GM10266 (cell line): Measurements from ENCODE around the gene NIN.

Source experiments
- DNase-seq: peaks from one replicate; pipeline ENCODE4 v3.0.0; 2012; ENCODE audit errors: extremely low spot score
- TF ChIP-seq, protein P1 (sequence below): IDR thresholded peaks from 2 replicates; pipeline ENCODE4 v1.5.1; 2012; ENCODE audit warnings: mild to moderate bottlenecking, low read depth; ENCODE audit not compliant: control insufficient read depth, insufficient read depth; ENCODE audit errors: missing control alignments

Gene NIN

DNA sequence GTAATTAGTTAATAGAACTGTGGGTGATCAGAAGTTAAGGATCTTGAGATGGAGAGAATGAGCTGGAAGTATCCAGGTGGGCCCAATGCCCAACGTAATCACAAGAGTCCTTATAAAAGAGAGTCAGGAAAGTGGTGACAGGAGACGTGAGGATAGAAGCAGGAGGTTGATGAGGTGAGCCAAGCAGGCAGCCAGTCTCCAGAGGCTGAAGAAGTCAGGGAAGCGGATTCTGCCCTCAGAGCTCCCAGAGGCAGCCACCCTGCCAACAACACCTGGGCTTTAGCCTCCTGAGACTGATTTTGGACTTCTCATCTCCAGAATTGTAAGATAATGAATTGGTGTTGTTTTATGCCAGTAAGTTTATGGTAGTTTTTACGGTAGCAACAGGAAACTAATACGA, 152.8 kb downstream of the NIN start:
- TF ChIP-seq, protein P1, sequence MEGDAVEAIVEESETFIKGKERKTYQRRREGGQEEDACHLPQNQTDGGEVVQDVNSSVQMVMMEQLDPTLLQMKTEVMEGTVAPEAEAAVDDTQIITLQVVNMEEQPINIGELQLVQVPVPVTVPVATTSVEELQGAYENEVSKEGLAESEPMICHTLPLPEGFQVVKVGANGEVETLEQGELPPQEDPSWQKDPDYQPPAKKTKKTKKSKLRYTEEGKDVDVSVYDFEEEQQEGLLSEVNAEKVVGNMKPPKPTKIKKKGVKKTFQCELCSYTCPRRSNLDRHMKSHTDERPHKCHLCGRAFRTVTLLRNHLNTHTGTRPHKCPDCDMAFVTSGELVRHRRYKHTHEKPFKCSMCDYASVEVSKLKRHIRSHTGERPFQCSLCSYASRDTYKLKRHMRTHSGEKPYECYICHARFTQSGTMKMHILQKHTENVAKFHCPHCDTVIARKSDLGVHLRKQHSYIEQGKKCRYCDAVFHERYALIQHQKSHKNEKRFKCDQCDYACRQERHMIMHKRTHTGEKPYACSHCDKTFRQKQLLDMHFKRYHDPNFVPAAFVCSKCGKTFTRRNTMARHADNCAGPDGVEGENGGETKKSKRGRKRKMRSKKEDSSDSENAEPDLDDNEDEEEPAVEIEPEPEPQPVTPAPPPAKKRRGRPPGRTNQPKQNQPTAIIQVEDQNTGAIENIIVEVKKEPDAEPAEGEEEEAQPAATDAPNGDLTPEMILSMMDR, result no peak
- DNase-seq, result no peak

DNA sequence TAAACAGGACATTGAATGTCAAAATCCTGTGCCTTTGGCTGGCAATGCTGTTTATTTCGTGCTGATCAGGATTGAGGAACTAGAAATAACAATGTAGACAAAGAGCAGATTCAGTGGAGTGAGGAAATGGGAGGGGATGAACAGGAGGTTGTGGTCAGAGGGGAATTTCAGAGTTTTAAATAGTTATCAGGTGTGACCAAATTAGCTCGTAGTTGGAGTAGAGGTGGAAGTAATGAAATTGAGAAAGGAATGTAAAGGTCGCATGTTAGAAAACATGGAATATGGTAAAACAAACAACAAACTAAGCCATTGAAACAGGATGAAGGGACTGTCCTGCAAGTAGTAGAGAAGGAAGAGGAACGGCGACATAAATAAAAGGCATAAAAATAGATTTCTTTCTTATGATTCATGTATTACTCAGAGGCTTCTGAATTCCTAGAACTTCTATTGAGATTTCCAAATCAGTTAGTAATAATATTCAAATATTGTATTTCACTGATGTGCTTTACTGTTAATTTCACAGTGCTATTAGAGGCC, 153.4 kb downstream of the NIN start:
- peak; percentile 39 for DNase-seq
- TF ChIP-seq, protein P1, result no peak

DNA sequence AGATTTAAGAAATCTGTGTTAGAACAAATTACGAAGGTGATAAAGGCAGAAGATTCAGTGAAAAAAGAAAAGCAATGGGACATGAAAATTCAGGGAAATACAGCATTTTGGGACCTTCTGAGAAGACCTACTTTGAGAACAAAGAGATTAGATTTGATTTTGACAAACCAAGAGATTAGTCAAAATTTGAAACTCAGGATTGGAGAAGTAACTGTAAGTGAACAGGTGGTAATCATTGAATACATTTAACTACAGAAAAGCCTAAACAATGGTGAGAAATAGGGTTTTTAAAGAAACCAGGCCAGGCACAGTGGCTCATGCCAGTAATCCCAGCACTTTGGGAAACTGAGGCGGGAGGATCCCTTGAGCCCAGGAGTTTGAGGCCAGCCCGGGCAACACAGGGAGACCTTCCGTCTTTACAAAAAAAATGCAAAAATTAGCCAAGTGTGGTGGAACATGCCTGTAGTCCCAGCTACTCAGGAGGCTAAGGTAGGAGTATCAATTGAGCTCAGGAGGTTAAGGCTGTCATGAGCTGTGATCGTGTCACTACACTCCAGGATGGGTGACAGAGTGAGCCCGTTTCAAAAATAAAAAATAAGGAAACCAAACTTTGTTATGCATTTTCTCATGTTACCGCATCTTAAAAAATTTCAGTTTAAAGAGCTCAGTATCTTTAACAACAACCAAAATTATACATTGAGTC, 154.0 kb downstream of the NIN start:
- TF ChIP-seq, protein P1, result no peak
- no peak for DNase-seq

DNA sequence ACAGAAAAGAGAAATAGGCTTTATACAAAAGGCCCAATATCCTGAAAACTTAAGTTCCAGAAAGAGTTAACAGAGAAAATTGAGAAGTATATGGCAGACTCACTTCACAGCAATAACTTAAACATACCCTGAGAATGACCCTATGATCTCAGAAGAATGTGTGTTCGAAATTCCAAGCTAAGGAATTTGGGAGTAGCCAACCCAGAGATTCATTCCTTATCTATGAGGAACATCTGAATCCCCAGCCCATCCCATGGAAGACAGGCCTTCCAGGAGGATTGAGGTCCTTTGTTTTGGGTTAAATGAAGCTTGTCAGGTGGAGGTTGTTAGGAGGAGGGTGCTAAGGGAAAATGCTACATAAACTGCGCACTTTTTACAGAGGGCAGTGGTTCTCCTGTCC, 155.4 kb downstream of the NIN start:
- TF ChIP-seq, protein P1, result no peak
- no peak for DNase-seq

DNA sequence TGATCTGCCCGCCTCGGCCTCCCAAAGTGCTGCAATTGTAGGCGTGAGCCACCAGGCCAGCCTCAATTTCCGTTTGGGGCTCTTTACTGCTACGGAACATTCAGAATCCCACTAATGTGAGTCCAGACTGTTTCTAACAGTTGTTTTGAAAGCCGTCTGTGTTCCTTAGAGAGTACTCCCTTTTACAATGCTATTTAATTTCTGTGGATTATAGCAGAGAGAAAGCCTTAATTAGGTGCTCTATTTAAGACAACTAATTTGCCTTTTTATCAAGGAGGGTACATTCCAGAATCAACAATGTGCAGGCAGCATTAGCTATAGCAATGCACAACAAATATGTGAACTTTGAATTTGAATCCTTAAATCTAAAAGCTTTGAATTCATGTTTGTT, 160.1 kb downstream of the NIN start:
- TF ChIP-seq, protein P1, result no peak

DNA sequence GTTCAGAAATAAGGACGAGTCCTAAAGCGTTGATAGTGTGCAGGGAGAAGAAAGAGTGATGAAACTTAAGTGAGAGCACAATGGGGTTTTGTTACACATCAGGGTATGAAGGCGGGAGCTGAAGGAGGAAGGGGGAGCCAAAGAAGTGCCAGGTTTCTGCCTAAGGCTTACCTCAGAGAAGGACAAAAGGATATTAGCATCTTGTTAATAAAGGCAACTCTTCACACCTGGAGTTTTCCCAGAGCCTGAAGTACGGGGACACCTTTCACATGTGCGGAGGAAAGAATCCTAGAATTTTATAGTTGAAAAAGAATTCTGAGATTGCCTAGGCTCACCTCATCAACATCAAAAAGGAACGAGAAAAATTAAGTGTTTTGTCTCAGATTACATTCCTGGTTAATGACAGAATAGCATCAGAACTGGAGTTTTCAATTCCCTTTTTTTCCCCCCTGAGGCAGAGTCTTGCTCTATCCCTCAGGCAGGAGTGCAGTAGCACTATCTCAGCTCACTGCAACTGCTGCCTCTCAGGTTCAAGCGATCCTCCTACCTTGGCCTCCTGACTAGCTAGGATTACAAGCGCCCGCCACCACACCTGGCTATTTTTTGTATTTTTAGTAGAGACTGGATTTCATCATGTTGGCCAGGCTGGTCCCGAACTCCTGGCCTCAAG, 160.6 kb downstream of the NIN start:
- TF ChIP-seq, protein P1, result no peak
- no peak for DNase-seq

More for the DNA sequence above, 160.1 kb downstream of the NIN start:
- DNase-seq, result no peak
